Ovary (tissue), 9 donors: ENCODE data around the gene XRCC3. TPM values are rescaled to one million over a fixed set of nuclear protein-coding genes. Genes with fewer than 3 reads are reported as not detected.
A peak's percentile ranks its signal among the peaks of the same experiment; 100 is the strongest.

Experiments used
- DNase-seq, 5 donors: peaks; one replicate each; pipeline ENCODE4 v3.0.0-alpha.2; 2019 to 2020
- H3K27ac ChIP-seq, 2 donors: fragments of 200-600 bp; one replicate each; pipeline versions ENCODE4 v1.5.1 to v1.8.0; 2019 to 2022
- H3K27me3 ChIP-seq: fragments of 200-600 bp; one replicate; pipeline ENCODE4 v1.8.0; 2022
- H3K36me3 ChIP-seq: fragments of 200-600 bp; sonication (generic); one replicate; pipeline ENCODE4 v1.5.1; 2019
- H3K4me1 ChIP-seq: one replicate; pipeline ENCODE4 v1.8.1; 2013; ENCODE audit warnings: mild to moderate bottlenecking, moderate library complexity; ENCODE audit not compliant: insufficient read depth
- H3K4me3 ChIP-seq: fragments of 200-600 bp; sonication (generic); one replicate; pipeline ENCODE4 v1.5.1; 2017
- H3K9me3 ChIP-seq, 2 donors: fragments of 200-600 bp in 1 of 2; sonication (generic) in 1 of 2; one replicate each; pipeline versions ENCODE4 v1.5.1 to v1.8.1; 2013 to 2019; ENCODE audit warnings: mild to moderate bottlenecking in 1 of 2, moderate library complexity in 1 of 2
- CTCF ChIP-seq, 3 donors: fragments of 450-650 bp in 2 of 3; fragments of 200-600 bp in 1 of 3; IDR thresholded peaks; one replicate each; pipeline versions ENCODE4 v1.5.1 to v1.8.0; 2016 to 2022; ENCODE audit warnings: antibody characterized with exemption in 3 of 3, mild to moderate bottlenecking in 1 of 3
- EP300 ChIP-seq: sonication (generic); formaldehyde crosslinking; IDR thresholded peaks from one replicate; pipeline ENCODE4 v1.6.1; 2017; ENCODE audit warnings: antibody characterized with exemption
- POLR2A ChIP-seq: fragments of 450-650 bp; IDR thresholded peaks from one replicate; pipeline ENCODE4 v1.6.1; 2017; ENCODE audit warnings: antibody characterized with exemption, mild to moderate bottlenecking, moderate library complexity
- WGBS, 3 donors: extraction: QIAGEN DNeasy Blood & Tissue Kit in 1 of 3; methylation state at CpG; one replicate each; pipeline versions ENCODE4 v1.1.5 to v1.1.7; 2013 to 2017; 5-methylcytosine and 5-hydroxymethylcytosine counted together
- intact Hi-C, 4 donors: fragments of 100-400 bp; cut with DNase I; formaldehyde crosslinking; loops; one replicate each; pipeline versions ENCODE4 v1.11.0 to v1.15.1; 2022 to 2023
- polyA plus RNA-seq, 2 donors: library from polyadenylated mRNA; stranded (reverse); fragments of 200-250 nt in 1 of 2; fragments of 350-450 nt in 1 of 2; fragmentation: Illumina TruSeq in 1 of 2; extraction: RNeasy Lipid Tissue Mini Kit (QIAGEN cat#74804) in 1 of 2; gene quantifications; one replicate each; pipeline ENCODE4 v1.2.3, GENCODE V29; 2013 to 2014
- total RNA-seq, 7 donors: library from RNA; depleted of rRNA in 2 of 7; stranded (reverse); fragments of >200 nt in 2 of 7; fragmentation: NEBNext Ultra II Directional in 3 of 7; extraction: Animal tissue kit (Norgen Biotek cat#: 25700) in 3 of 7; gene quantifications; one replicate each; pipeline versions ENCODE4 v1.1.0 to v1.2.4, GENCODE V29; 2016 to 2023
- donor health status: DM: no; HTN: no; CAD: no; lungs with moderate emphysema.
- donor health status: DM: no; HTN: no; CAD: no.
- donor health status: Bipolar disorder and iron deficiency.
- donor health status: DM: yes; HTN: yes; CAD: no.
- donor health status: DM: no; HTN: no; CAD: no.
- donor health status: DM: yes; HTN: yes; CAD: no.

XRCC3 gene
- total and polyA plus RNA-seq, 9 donors = 1.4 to 8.5 (median 3.7) TPM

DNA sequence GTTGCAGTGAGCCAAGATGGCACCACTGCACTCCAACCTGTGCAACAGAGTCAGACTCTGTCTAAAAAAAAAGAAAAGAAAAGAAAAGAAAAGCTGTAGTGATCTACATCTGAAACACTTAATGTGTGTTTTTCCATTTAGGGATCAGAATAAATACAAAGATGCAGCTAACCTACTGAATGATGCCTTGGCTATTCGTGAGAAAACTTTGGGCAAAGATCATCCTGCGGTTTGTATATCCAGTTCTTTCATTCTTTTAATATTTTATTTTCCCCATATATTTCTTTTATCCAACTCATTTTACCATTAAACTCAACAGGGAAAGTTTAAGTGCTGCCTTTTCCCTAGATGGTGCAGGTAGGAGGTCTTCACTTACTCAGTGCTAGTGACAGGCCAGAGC, 45.9 kb downstream of the XRCC3 start:
- TF ChIP-seq EP300 (no peak), CTCF (IDR thresholded peaks at IDR 0.05) (no peak), POLR2A (no peak)
- no peak for DNase-seq
- Histone ChIP-seq H3K9me3 (no peaks in the 10 kb centered on the region), H3K27me3 (no peaks in the 10 kb centered on the region), H3K36me3 (no peaks in the 10 kb centered on the region), H3K4me1 (peaks cover 2% of the 10 kb centered on the region), H3K27ac (no peak overlapping the region), H3K4me3 (no peak overlapping the region)
- intact Hi-C loops = no loop called here
- WGBS, 3 donors = 92 to 96% (median 93%) methylated on average over 2 of the region's 2 CpGs

DNA sequence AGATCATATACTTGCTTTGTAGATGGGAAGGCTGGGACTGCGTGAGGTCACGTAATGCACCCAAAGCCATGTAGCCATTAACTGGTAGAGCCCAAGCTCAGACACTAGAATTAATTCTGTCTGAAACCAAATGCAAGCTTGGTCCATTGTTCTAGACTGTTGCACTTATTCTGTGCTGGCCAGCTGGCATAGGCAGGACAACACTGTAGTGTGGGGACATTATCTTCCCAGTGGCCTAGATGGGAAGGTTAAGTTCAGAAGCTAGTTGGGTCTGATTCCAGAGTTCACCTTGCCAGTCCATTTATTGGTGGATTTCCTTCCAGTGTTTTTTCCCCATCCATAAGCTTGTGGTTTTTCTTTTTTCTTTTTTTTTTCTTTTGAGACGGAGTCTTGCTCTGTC, 47.1 kb downstream of the XRCC3 start:
- H3K4me3 ChIP-seq = no peak overlapping the region
- no peaks in the 10 kb centered on the region for H3K36me3 ChIP-seq
- intact Hi-C loops = no loop called here

DNA sequence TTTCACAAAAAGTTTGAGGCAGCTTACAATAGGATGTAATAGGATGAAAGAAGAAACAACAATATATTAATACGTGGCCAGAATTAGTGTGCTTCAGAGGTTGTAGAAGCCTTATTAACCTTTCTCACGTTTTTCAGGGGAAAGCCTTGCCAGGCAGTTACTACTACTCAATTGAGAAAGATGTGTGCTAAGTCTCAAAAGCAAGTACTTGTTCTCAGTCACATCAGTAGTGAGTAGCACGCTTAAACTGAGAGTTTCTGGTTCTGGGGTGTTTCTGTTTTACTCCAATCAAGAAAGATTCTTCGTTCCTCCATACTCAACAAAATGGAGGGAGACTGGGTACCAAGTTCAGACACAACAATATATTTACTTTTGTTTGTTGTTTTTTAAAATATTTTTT, 47.6 kb downstream of the XRCC3 start:
- Histone ChIP-seq H3K27ac (no peak overlapping the region), H3K4me1 (peaks cover 8% of the 10 kb centered on the region), H3K4me3 (no peak overlapping the region), H3K9me3 (no peaks in the 10 kb centered on the region), H3K27me3 (no peaks in the 10 kb centered on the region), H3K36me3 (no peaks in the 10 kb centered on the region)
- intact Hi-C loops = no loop called here
- WGBS, 3 donors = 82 to 89% (median 87%) methylated on average over 4 of the region's 4 CpGs
- no peak for DNase-seq
- no peak for TF ChIP-seq CTCF (IDR thresholded peaks at IDR 0.05)
- TF ChIP-seq EP300 = no peak
- TF ChIP-seq POLR2A = no peak

More for the DNA sequence above, 47.1 kb downstream of the XRCC3 start:
- DNase-seq = no peak
- Histone ChIP-seq H3K4me1 (peaks cover 8% of the 10 kb centered on the region), H3K27me3 (no peaks in the 10 kb centered on the region), H3K9me3 (no peaks in the 10 kb centered on the region), H3K27ac (no peak overlapping the region)
- 98 to 99% (median 99%) methylated on average over 3 of the region's 3 CpGs for WGBS, 3 donors
- no peak for TF ChIP-seq POLR2A
- no peak for TF ChIP-seq CTCF (IDR thresholded peaks at IDR 0.05)
- no peak for TF ChIP-seq EP300

DNA sequence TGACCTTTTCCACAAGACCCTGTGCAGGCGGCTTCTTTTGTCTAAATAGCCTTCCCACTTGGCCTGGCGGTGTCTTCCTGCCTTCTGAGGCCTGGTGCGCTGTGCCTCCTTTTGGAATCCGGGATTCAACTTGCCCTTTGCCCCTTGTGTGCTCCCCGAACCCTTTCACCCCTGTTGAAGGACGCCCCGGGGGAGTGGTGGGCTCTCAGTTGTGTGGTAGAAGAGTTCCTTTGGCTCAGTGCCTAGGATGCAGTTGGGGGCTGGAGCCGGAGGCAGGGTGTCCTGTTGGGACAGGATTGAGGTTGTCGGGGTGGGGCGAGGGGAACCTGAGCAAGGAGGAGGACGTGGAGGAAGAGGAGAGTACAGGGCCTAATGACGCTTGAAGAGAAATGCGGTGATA, 51.7 kb downstream of the XRCC3 start:
- H3K27ac ChIP-seq = peak overlapping the region in 1 of 2 donors; percentile 17
- WGBS, 3 donors = 30 to 59% (median 32%) methylated on average over 13 of the region's 13 CpGs
- no peaks in the 10 kb centered on the region for H3K36me3 ChIP-seq
- intact Hi-C loops = no loop called here
- TF ChIP-seq POLR2A (no peak), EP300 (no peak), CTCF (IDR thresholded peaks at IDR 0.05) (no peak)
- peaks cover 8% of the 10 kb centered on the region for H3K4me1 ChIP-seq
- H3K4me3 ChIP-seq = no peak overlapping the region
- H3K27me3 ChIP-seq = no peaks in the 10 kb centered on the region
- no peak for DNase-seq
- no peaks in the 10 kb centered on the region for H3K9me3 ChIP-seq

DNA sequence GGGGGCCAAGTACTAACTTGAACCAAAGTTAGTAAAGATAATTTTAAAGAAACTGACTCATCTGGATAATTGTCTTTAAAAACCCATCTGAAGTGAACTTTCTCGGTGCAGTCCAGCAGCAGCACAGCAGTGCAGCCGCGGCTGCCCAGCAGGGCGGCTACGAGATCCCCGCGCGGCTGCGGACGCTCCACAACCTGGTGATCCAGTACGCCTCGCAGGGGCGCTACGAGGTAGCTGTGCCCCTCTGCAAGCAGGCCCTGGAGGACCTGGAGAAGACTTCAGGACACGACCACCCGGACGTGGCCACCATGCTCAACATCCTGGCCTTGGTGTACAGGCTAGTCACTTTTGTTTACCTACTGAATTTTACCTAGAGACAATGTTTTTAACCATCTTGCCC, 52.7 kb downstream of the XRCC3 start:
- no peak for DNase-seq

More for the DNA sequence above, 52.7 kb downstream of the XRCC3 start:
- Histone ChIP-seq H3K36me3 (no peaks in the 10 kb centered on the region), H3K4me1 (peaks cover 8% of the 10 kb centered on the region), H3K9me3 (no peaks in the 10 kb centered on the region), H3K27me3 (no peaks in the 10 kb centered on the region), H3K4me3 (no peak overlapping the region), H3K27ac (no peak overlapping the region)
- 96% methylated on average over 17 of the region's 17 CpGs for WGBS, 3 donors
- TF ChIP-seq POLR2A (no peak), CTCF (IDR thresholded peaks at IDR 0.05) (no peak), EP300 (no peak)
- intact Hi-C loops = no loop called here
